Skeletal muscle satellite cell (primary cell): ENCODE data around the gene AK4.
"Not testable (repeated sequence)": the region's sequence is repeated elsewhere in the genome, so short reads cannot be mapped to it uniquely, and the experiment has no call there.

Experiments
- H3K27me3 ChIP-seq: 2 replicates; pipeline ENCODE4 v1.7.0; 2013; ENCODE audit warnings: low read length; ENCODE audit not compliant: control insufficient read depth, insufficient read depth
- H3K36me3 ChIP-seq: 2 replicates; pipeline ENCODE4 v1.7.0; 2013; ENCODE audit warnings: mild to moderate bottlenecking, control low read depth, low read length; ENCODE audit not compliant: insufficient read depth
- H3K4me1 ChIP-seq: 2 replicates; pipeline ENCODE4 v1.7.0; 2013; ENCODE audit warnings: low read length; ENCODE audit not compliant: control insufficient read depth, insufficient read depth
- H3K4me2 ChIP-seq: 2 replicates; pipeline ENCODE4 v1.7.0; 2013; ENCODE audit warnings: mild to moderate bottlenecking, low read length
- H3K4me3 ChIP-seq: 2 replicates; pipeline ENCODE4 v1.7.0; 2013; ENCODE audit warnings: low read length
- H3K9ac ChIP-seq: 2 replicates; pipeline ENCODE4 v1.7.0; 2013; ENCODE audit warnings: mild to moderate bottlenecking, low read depth, low read length, moderate library complexity
- H3K9me3 ChIP-seq: replicated peaks from 2 replicates; pipeline ENCODE4 v1.7.0; 2013; ENCODE audit warnings: mild to moderate bottlenecking, control low read depth, low read length

The AK4 gene

DNA sequence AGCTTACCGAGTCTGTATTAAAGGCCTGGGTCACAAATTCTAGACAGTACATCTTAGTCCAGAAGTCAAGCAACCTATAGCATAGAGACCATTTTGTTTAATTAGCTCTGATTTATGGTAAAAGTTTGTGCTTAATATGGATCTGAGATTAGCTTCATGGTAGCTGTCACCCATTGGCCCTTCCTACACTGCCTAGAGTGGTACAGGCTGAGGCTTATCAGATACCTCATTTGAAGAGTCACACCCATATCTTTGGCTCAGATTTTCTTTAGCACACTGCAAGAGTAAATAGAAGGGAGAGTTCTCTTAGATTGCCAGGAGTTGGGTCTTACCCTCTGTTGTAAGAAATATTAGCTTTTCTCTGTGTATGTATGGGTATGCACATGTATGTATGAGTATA is 3.6 kb downstream of the AK4 start:
- Histone ChIP-seq H3K9me3 (no peaks in the 10 kb centered on the region), H3K9ac (no peak overlapping the region), H3K27me3 (peaks cover 5% of the 10 kb centered on the region), H3K36me3 (no peaks in the 10 kb centered on the region), H3K4me1 (peaks cover 12% of the 10 kb centered on the region), H3K4me3 (no peak overlapping the region), H3K4me2 (no peak overlapping the region)

DNA sequence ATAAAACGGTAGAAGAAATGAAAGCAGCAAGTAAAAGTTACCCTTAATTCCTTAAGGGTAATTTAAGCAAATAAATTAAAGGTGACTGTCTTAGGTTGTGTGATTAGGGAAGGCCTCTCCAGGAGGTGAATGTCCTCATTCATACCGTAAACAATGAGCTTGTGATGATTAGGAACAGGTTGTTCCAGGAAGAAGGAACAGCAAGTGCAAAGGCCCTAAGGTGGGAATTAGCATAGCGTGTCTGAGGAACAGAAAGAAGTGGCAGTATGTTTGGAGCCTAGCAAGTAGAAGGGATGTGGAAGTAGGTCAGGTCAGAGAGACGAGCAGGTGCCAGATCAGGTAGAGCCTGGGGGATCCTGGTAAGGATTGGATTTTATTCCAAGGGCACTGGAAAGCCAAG is 5.6 kb downstream of the AK4 start:
- Histone ChIP-seq H3K4me3 (no peak overlapping the region), H3K9me3 (no peaks in the 10 kb centered on the region), H3K4me2 (no peak overlapping the region), H3K36me3 (no peaks in the 10 kb centered on the region), H3K9ac (no peak overlapping the region), H3K4me1 (peaks cover 7% of the 10 kb centered on the region), H3K27me3 (no peaks in the 10 kb centered on the region)

DNA sequence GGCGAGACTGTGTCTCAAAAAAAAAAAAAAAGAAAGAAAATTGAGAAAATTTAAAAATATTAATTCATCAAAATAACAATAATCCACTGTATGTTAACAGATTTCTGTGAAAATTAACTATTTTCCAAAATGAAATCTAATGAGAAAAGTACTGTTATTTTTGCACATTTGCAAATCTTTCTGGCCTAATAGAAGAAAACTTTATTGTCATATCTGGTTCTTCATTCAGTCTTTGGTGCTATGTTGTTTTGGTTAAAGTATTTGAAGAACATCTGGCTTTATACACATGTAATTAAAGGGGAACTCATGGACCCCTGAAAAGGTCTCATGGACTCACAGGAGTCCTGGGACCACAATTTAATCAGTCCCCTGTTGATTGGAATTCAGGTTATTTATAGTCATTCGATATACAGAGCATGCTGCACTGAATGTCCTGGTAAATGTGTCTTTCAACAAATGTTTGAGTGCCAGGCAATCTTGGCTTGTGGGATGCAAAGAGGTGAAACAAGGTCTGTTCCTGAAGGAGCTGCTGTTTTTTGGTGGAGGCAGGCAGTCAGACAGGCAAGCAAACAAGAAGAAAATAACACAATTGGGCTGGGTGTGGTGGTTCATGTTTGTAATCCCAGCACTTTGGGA is 9.0 kb downstream of the AK4 start:
- H3K9ac ChIP-seq = no peak overlapping the region
- H3K4me1 ChIP-seq = no peaks in the 10 kb centered on the region
- no peaks in the 10 kb centered on the region for H3K9me3 ChIP-seq
- H3K4me2 ChIP-seq = no peak overlapping the region
- no peaks in the 10 kb centered on the region for H3K27me3 ChIP-seq
- H3K4me3 ChIP-seq = no peak overlapping the region
- H3K36me3 ChIP-seq = no peaks in the 10 kb centered on the region

DNA sequence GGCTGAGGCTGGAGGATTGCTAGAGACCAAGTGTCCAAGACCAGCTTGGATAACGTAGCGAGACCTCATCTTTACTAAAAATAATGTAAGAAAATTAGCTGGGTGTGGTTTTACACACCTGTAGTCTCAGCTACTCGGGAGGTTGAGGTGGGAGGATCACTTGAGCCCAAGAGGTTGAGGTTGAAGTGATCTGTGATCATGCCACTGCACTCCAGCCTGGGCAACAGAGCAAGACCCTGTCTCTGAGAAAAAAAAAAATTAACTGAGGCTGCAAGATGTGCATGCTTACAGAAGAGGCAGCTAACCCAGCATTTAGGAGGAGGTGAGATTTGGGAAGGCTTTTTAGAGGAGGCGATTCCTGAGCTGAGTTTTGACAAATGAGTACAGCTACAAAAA is 9.5 kb downstream of the AK4 start:
- no peak overlapping the region for H3K4me2 ChIP-seq
- H3K36me3 ChIP-seq = no peaks in the 10 kb centered on the region
- H3K4me3 ChIP-seq = no peak overlapping the region
- H3K4me1 ChIP-seq = no peaks in the 10 kb centered on the region
- H3K9ac ChIP-seq = no peak overlapping the region
- no peaks in the 10 kb centered on the region for H3K9me3 ChIP-seq
- no peaks in the 10 kb centered on the region for H3K27me3 ChIP-seq

DNA sequence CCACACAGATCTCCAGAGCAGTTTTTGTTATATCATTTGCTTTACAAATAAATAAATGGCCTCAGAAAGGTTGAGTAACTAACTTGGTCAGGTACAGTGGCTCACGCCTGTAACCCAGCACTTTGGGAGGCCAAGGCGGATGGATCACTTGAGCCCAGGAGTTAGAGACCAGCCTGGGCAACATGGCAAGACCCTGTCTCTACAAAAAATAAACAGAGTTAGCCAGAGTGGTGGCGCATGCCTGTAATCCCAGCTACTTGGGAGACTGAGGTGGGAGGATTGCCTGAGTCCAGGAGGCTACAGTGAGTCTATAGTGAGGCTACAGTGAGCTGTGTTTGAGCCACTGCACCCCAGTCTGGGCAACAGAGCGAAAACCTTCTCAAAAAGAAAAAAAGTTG is 11.3 kb downstream of the AK4 start:
- not testable (repeated sequence) for H3K9ac ChIP-seq, H3K27me3 ChIP-seq, H3K4me2 ChIP-seq, H3K4me3 ChIP-seq, H3K4me1 ChIP-seq, H3K36me3 ChIP-seq, H3K9me3 ChIP-seq

DNA sequence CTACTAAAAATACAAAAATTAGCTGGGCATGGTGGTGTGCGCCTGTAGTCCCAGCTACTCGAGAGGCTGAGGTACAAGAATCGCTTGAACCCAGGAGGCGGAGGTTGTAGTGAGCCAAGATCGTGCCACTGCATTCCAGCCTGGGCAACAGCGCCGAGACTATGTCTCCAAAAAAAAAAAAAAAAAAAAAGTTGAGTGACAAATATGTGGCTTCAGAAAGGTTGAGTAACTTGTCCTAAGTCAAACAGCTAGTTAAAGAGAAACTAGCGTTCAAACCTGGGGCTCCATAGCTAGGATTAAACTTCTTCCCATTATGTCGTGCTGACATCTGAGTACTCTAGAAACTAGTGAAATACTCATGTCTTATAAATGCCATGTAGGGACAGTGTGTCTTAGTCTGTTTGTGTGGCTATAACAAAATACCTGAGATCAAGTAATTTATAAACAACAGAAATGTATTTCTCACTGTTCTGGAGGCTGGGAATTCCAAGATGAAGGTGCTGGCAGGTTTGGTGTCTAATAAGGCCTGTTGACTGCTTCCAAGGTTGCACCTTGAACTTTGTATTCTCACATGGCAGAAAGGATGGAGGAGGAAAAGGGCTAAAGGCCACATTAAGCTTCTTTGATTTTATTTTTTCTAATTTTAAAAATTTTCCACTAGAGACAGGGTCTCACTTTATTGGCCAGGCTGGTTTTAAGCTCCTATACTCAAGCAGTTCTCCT is 12.0 kb downstream of the AK4 start:
- Histone ChIP-seq H3K4me2 (no peak overlapping the region), H3K4me3 (no peak overlapping the region), H3K9me3 (no peaks in the 10 kb centered on the region), H3K36me3 (no peaks in the 10 kb centered on the region), H3K9ac (no peak overlapping the region), H3K27me3 (no peaks in the 10 kb centered on the region), H3K4me1 (no peaks in the 10 kb centered on the region)

DNA sequence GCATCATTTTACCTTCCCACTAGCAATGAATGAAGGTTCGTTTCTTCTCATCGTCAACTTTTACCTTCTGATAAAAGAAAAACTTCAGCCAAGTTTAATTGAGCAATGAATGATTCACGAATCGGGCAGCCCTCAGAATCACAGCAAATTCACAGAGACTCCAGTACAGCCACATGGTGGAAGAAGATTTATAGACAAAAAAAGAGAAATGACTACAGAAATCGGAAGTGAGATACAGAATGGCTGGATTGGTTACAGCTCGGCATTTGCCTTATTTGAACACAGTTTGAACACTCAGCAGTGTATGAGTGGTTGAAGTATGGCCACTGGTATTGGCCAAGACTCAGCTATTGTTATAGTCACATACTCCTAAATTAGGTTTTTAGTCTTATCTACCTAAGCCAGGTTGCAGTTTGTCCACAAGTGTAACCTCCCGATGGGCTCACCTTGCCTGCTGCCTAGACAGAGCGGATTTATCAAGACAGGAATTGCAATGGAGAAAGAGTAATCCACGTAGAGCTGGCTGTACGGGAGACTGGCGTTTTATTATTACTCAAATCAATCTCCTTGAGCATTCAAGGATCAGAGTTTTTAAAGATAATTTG is 15.3 kb downstream of the AK4 start:
- no peak overlapping the region for H3K9ac ChIP-seq
- H3K27me3 ChIP-seq = no peaks in the 10 kb centered on the region
- H3K9me3 ChIP-seq = no peaks in the 10 kb centered on the region
- H3K4me3 ChIP-seq = no peak overlapping the region
- H3K36me3 ChIP-seq = no peaks in the 10 kb centered on the region
- H3K4me1 ChIP-seq = no peaks in the 10 kb centered on the region
- H3K4me2 ChIP-seq = no peak overlapping the region

DNA sequence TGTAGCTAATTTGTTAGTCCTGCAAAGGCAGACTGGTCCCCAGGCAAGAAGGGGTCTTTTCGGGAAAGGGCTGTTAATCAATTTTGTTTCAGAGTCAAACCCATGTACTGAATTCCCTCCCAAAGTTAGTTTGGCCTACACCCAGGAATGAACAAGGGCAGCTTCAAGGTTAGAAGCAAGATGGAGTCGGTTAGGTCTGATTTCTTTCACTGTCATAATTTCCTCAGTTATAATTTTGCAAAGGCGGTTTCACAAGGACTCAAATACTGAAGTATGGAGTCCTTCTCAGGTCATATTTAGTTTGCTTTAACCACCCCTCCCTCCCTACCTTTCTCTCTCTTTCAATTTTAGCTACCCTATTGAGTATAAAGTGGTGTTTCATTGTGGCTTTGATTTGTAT is 16.1 kb downstream of the AK4 start:
- not testable (repeated sequence) for H3K4me1 ChIP-seq, H3K4me2 ChIP-seq, H3K9ac ChIP-seq, H3K36me3 ChIP-seq, H3K27me3 ChIP-seq, H3K9me3 ChIP-seq, H3K4me3 ChIP-seq

DNA sequence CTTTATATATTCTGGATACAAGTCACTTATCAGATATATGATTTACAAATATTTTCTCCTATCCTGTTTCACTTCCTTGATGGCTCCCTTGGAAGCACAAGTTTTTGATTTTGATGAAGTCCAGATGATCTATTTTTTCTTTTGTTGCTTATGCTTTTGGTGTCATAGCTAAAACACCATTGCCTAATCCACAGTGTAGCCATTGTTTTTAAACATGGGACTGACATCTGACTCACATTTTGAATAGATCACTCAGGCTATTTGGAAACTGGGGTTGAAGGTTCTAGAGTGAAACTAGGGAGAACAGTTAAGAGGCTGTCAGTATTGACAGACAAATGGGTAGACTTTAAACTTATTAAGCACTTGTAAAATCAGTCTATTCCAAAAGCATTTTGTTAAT is 16.6 kb downstream of the AK4 start:
- no peak overlapping the region for H3K4me2 ChIP-seq
- H3K4me1 ChIP-seq = no peaks in the 10 kb centered on the region
- no peak overlapping the region for H3K9ac ChIP-seq
- no peak overlapping the region for H3K4me3 ChIP-seq
- no peaks in the 10 kb centered on the region for H3K9me3 ChIP-seq
- H3K36me3 ChIP-seq = no peaks in the 10 kb centered on the region
- H3K27me3 ChIP-seq = no peaks in the 10 kb centered on the region

DNA sequence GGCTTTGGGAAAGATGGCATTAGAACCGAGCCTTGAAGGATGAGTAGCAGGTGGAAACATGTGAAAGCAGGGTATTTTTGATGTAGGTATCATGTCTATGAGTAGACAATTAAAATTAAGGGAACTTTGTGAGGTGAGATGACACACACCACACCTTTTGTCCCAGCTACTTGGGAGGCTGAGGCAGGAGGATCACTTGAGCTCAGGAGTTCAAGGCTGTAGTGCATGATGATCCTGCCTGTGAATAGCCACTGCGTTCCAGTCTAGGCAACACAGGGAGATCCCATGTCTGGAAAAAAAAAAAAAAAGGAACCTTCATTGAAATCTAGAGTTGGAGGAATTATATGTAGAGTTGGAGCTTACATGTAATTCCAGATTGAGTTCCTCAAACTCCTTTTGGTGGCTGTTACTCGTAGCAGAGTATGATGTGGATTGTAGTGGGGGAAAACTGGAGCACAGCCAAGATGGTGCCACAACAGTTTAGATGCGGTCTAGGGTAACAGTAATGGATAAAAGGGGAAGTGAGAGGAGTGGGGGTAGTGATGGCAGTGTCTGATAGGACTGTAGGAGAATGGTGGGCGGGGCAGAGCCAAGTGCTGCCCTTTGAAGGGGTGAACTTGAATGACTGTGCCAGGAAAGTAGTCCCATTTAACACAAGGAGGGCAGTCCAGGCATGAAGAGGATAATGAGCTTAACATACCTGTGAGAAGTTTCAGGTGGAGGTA is 17.4 kb downstream of the AK4 start:
- H3K4me2 ChIP-seq = no peak overlapping the region
- H3K4me3 ChIP-seq = no peak overlapping the region
- no peaks in the 10 kb centered on the region for H3K27me3 ChIP-seq
- H3K36me3 ChIP-seq = no peaks in the 10 kb centered on the region
- peaks cover 3% of the 10 kb centered on the region for H3K4me1 ChIP-seq
- H3K9ac ChIP-seq = no peak overlapping the region
- H3K9me3 ChIP-seq = no peaks in the 10 kb centered on the region

DNA sequence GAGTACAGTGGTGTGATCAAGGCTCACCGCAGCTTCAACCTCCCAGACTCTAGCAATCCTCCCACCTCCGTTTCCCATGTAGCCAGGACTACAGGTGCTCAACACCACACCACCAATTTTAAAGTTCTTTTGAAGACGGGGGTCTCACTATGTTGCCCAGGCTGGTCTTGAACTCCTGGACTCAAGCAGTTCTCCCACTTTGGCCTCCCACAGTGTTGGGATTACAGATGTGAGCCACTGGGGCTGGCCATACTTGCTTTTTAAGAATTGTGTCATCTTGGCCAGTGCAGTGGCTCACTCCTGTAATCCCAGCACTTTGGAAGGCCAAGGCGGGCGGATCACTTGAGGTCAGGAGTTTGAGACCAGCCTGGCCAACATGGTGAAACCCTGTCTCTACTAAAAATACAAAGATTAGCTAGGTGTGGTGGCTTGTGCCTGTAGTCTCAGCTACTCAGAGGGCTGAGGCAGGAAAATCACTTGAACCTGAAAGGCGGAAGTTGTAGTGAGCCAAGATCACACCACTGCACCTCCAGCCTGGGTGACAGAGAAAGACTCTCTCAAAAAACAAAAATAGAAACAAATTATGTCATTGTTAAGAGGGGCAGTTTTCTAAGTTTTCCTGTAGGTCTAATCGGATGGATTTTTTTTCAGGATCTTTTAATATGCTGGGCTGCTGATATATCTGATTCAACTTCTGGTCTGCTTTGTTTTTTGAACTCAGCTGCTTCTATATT is 18.7 kb downstream of the AK4 start:
- Histone ChIP-seq H3K4me2 (no peak overlapping the region), H3K4me1 (peaks cover 7% of the 10 kb centered on the region), H3K4me3 (no peak overlapping the region), H3K9ac (no peak overlapping the region), H3K9me3 (no peaks in the 10 kb centered on the region), H3K27me3 (no peaks in the 10 kb centered on the region), H3K36me3 (no peaks in the 10 kb centered on the region)
